SK-N-SH treated with all-trans-retinoic acid at 6 μM for 48 hours (cell line): Measurements from ENCODE around the gene PPP2R3B.

Experiments
- ARNTL ChIP-seq: fragments of 450-650 bp; formaldehyde crosslinking; IDR thresholded peaks from 2 replicates; pipeline ENCODE4 v1.5.0; 2020; ENCODE audit warnings: low read depth, mild to moderate bottlenecking, moderate library complexity, borderline replicate concordance
- ESRRG ChIP-seq: fragments of 250-450 bp; sonication (Bioruptor Pico); IDR thresholded peaks from 2 replicates; pipeline ENCODE4 v1.6.1; 2021; ENCODE audit warnings: mild to moderate bottlenecking
- TCF4 ChIP-seq: fragments of 250-450 bp; sonication (Bioruptor Pico); IDR thresholded peaks from 2 replicates; pipeline ENCODE4 v1.8.0; 2021; ENCODE audit warnings: mild to moderate bottlenecking, moderate library complexity, borderline replicate concordance
- ZNF70 ChIP-seq: fragments of 450-650 bp; formaldehyde crosslinking; IDR thresholded peaks from 2 replicates; pipeline ENCODE4 v1.5.0; 2020; ENCODE audit warnings: mild to moderate bottlenecking, moderate library complexity
- TF ChIP-seq, protein P1 (sequence below): fragments of 250-450 bp; sonication (Bioruptor Pico); IDR thresholded peaks from 2 replicates; pipeline ENCODE4 v1.5.1; 2020; ENCODE audit warnings: low read depth, mild to moderate bottlenecking, moderate library complexity

- TF ChIP-seq ZNF70 (CRISPR knock-in tag) (no peak), ESRRG (CRISPR knock-in tag) (no peak), ARNTL (CRISPR knock-in tag) (no peak), TCF4 (CRISPR knock-in tag) (no peak)
- TF ChIP-seq, protein P1, sequence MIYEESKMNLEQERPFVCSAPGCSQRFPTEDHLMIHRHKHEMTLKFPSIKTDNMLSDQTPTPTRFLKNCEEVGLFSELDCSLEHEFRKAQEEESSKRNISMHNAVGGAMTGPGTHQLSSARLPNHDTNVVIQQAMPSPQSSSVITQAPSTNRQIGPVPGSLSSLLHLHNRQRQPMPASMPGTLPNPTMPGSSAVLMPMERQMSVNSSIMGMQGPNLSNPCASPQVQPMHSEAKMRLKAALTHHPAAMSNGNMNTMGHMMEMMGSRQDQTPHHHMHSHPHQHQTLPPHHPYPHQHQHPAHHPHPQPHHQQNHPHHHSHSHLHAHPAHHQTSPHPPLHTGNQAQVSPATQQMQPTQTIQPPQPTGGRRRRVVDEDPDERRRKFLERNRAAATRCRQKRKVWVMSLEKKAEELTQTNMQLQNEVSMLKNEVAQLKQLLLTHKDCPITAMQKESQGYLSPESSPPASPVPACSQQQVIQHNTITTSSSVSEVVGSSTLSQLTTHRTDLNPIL (CRISPR knock-in tag): no peak
Observed at GRCh38 chrX:344371-344901, 42.3 kb downstream of the PPP2R3B start.
